GM21619 (cell line): ENCODE measurements around the gene MRFAP1L1.

Source experiments
- ATAC-seq: cut with Tn5 transposase; IDR thresholded peaks from one replicate; pipeline ENCODE4 v1.9.1; 2021; ENCODE audit not compliant: unreplicated experiment

The MRFAP1L1 gene

GRCh38 chr4:6663596-6664393 is 45.9 kb downstream of the MRFAP1L1 start:
- no peak for ATAC-seq

DNA sequence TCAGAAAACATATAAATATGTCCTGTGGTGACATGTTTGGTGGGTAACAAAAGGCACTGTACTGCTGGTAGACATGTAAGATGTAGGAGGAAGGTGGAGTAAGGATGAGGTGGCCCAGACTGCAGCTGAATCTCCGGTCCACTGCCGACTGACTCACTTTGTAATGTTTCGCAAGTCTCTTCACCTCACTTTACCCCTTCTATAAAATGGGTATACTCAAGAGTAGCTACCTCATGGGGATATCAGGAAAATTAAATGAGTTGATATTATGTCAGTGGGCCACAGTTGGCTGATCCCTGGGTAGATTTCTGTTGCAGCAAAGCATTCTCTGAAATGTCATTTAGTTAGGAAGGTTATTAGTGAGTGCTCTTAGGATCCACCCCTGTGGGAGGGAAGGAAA is 47.1 kb downstream of the MRFAP1L1 start:
- no peak for ATAC-seq

- no peak for ATAC-seq
Observed at GRCh38 chr4:6660430-6660829, 49.2 kb downstream of the MRFAP1L1 start.

- ATAC-seq, result no peak
Observed at GRCh38 chr4:6659897-6660296, 49.8 kb downstream of the MRFAP1L1 start.

GRCh38 chr4:6658597-6659075 is 51.0 kb downstream of the MRFAP1L1 start:
- no peak for ATAC-seq

GRCh38 chr4:6658209-6658595 is 51.5 kb downstream of the MRFAP1L1 start:
- ATAC-seq, result no peak
